NCI-H1105 (cell line): ENCODE data around the gene PMVK.
A peak's percentile ranks its signal among the peaks of the same experiment; 100 is the strongest.
"Not testable (repeated sequence)": the region's sequence is repeated elsewhere in the genome, so short reads cannot be mapped to it uniquely, and the experiment has no call there.

Experiments used
- DNase-seq: peaks from one replicate; lab custom pipeline; 2025; lab: John Stamatoyannopoulos, UW

Gene PMVK

GRCh38 chr1:154936555-154937084 lies at the start of gene PMVK:
PMVK (minus strand) TSS chr1:154936719; CDS start chr1:154936685, 34 bp downstream.
- DNase-seq = peak; percentile 94

- no peak for DNase-seq
These were observed 47.4 kb upstream of the PMVK start for GRCh38 chr1:154983776-154984466.

DNA sequence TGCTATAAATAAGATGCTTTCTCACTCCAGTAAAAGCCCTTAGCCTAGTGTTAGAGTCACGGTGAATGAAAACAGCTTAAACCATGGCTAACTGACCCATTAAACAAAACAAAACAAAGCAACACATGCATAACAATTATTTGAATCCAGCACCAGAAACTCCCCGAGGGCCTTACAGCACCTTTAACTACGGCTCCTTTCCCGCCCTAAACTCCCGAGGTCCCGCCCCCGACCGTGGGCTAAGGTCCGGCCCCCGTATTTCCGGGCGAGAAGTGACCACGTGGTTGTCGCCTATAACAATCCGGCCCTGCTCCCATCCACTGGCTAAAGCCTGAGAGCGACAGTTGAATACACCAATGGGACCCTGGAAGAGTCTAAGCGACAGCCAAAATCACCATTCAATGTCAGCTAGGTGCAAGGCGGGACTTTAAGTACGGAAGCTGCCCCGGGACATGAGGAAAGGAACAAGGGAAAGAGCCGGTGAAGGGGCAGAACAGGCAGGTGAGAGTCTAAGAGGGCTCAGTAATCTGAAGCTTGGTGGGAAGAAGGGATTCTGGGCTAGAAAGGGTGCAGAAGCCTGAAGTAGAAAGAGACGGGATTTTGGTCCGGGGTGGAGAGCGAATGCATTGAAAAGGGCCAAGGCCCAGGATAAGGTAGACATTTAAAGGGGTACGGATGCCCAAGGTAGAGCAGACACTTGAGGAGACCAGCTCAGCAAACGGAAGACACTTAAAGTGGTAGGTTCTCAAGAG lies 46.6 kb upstream of the PMVK start, which contains the start of gene FLAD1:
TSS of gene FLAD1 (plus strand) at position 448 of the 752 bp plus-strand sequence. CDS start 351 bp downstream, outside the sequence.
- DNase-seq = peak; percentile 99

DNA sequence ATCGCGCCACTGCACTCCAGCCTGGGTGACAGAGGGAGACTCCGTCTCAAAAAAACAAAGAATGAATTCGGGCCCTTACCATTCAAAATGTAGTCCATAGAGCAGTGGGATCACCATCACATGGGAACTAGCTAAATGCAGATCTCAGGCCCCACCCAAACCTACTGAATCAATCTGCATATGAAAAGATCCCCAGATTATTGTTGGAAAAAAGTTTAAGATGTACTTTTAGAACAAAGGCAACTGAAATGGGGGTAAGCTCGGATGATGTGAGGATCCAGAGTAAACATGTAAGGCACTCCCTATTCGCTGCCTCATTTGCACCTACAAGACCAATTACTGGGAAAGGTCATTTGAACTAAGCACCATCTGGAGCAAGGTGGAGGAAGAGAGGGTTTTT lies 45.8 kb upstream of the PMVK start:
- DNase-seq = no peak

GRCh38 chr1:154978360-154978759 lies 41.8 kb upstream of the PMVK start:
- no peak for DNase-seq

DNA sequence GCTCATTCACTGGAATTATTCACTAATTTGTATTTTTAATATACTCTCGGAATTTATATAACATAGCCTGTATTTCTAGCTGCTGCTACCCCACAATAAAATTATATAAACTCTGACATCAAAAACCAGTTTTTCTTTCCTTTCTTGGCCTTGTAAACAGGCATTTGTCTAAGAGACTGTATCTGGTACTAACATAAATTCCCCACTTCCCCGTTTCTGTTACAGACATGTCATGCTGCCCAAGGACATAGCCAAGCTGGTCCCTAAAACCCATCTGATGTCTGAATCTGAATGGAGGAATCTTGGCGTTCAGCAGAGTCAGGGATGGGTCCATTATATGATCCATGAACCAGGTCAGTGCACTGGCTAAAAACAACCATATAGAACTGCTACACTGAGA lies 41.2 kb upstream of the PMVK start:
- not testable (repeated sequence) for DNase-seq

- no peak for DNase-seq
These were observed 39.0 kb upstream of the PMVK start for GRCh38 chr1:154975409-154976059.

GRCh38 chr1:154974808-154975408 lies 38.4 kb upstream of the PMVK start:
- peak; percentile 96 for DNase-seq

GRCh38 chr1:154974102-154974807 lies 37.7 kb upstream of the PMVK start, which contains the start of gene CKS1B:
CKS1B (plus strand) TSS chr1:154974681; CDS start chr1:154974746, 65 bp downstream.
- peak; percentile 100 for DNase-seq

DNA sequence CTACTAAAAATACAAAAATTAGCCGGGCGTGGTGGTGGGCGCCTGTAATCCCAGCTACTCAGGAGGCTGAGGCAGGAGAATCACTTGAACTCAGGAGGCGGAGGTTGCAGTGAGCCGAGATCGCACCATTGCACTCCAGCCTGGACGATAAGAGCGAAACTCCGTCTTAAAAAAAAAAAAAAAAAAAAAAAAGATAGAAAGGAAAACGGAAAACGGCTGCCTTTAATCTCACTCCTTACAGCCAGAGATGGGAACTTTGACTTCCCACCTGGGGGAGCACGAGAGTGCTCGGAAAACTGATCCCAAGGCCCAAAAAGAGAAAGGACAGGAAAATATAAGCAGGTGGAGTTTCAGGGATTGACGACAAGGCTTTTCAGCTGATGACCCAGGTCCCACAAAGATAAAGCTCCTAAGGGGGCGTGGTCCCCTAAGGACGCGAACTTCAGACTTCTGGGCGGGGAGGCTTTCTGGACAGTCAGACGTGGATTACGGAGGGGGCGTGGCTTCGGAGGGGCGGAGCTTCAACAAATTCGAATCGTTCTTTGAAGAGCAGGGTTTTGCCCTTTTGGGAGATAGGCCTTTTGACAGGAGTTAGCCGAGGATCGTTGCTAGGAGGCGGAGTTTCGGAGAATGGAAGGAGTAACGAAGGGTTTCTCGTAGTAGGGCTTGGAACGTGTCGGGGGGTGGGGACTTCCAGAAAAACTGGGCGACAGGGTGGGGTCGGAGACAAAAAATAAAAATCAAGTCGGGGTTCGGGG lies 37.0 kb upstream of the PMVK start:
- DNase-seq = peak; percentile 89

GRCh38 chr1:154972517-154973343 lies 36.2 kb upstream of the PMVK start:
- no peak for DNase-seq

DNA sequence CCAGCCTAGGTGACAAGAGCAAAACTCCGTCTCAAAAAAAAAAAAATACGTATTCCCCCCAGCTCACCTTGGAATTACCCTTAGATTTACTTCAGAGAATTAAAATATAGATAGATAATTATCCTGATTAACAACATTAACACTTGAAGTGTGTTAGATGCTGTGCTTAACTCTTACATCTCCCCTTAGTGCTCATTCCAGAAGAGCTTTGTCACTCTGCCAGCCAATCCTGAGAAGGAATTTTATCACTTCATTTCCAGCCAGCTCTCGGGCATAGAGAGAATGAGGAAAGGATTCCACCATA lies 35.6 kb upstream of the PMVK start:
- no peak for DNase-seq

DNA sequence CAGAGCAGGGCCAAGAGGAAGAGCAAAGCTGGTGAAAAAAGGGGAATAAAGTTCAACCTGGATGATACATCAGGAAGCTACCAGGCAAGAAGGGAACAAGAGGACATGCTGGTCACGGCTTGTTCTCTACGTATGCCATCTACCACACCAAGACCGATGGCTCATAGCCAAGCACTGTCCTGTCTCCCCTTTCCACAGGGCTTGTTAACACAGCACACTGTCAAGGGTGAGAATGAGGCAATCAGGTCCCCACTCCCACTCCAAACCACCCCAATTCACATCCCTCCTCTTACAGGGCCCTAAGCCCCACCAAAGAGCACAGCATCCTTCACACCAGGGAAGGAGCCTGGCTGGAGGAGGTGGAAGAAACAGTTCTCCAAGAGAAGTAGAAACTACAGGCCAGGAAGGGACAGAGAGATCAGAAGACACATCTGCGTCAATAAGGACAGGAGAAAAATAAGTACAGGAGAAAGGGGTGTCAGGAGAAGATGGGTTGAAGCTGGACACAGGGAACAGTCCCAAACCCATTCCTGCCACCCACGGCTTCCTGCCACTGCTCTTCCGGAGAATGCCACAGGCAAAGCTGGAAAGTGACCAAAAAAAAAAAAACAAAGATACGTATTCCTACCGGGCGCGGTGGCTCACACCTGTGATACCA lies 35.0 kb upstream of the PMVK start:
- DNase-seq = no peak

- no peak for DNase-seq
These were observed 34.3 kb upstream of the PMVK start, which contains the start of gene SHC1 for GRCh38 chr1:154970631-154971340. SHC1 (minus strand) TSS chr1:154970747; CDS start chr1:154970526, 221 bp downstream.

DNA sequence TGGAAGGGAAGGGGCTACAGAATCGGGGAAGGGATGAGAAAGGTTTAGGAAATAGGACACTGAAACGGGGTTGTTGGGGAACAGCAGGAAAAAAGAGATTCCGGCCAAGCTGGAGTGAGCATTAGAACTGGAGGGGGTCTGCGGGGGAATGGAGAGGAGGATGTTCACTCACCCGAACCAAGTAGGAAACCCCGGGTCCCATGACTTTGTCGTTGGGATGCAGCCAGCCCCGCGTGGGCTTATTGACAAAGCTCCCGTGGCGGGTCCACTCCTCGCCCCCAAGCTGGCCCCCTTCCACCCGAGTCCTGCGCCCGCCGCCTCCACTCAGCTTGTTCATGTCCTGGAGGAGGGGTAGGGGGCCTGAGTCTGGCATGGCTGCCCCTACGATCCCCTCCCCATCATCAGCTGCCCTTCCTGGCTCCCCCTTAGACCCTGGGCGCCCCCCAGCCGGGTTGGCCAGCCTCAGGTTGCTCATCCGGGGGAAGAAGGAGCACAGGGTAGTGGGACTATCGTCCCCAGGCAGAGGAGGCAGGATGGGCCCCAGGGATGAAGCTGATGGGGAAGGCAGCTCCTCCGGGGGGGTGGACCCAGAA lies 33.4 kb upstream of the PMVK start:
- no peak for DNase-seq

DNA sequence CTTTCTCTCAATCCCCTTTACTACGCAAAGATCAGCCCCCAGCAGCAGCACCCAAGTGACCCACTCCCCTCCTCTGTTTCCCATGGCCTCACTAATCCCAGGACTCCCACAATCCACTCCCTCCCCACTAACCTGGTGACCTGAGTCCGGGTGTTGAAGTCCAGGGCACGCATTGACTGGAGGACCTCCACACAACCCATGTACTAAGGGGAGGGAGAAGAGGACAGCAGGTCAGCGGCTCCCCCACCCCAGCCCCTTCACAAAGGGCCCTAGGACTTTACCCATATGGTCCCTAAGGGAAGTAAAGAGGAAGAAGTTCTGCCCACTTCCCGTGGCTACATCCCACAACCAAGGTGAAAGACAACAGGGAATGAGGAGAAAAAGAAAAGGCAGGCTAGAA lies 32.7 kb upstream of the PMVK start:
- DNase-seq = no peak

GRCh38 chr1:154968731-154969130 lies 32.2 kb upstream of the PMVK start:
- DNase-seq = no peak

GRCh38 chr1:154967331-154967950 lies 30.9 kb upstream of the PMVK start:
- no peak for DNase-seq
